HG02610 (cell line): ENCODE measurements around the gene ANKMY1.

ENCODE experiments used
- ATAC-seq: cut with Tn5 transposase; IDR thresholded peaks from one replicate; pipeline ENCODE4 v1.9.1; 2021; ENCODE audit warnings: mild to moderate bottlenecking, moderate library complexity; ENCODE audit not compliant: unreplicated experiment

ANKMY1 gene

GRCh38 chr2:240581811-240582210 is 24.0 kb upstream of the ANKMY1 start:
- no peak for ATAC-seq

GRCh38 chr2:240579771-240580614 is 22.2 kb upstream of the ANKMY1 start:
- ATAC-seq = no peak

GRCh38 chr2:240579071-240579762 is 21.4 kb upstream of the ANKMY1 start:
- ATAC-seq = no peak

DNA sequence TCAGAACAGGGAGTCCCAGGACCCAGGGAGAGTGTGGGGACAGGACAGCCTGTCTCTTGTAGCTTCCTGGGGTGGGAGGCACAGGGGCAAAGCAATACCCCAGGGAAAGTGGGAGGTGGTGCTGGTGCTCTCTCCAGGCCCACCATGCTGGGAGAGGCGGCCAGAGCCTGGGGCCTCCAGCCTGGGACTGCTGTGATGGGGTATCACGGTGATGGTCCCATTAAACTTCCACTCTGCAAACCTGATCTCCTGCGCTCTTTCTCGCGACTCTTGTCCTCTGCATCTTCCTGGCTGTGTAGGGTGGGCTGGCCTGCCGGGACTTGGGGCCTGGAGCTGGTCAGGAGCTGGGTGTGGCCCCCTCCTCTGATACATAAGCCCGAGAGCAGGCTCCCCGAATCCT is 20.7 kb upstream of the ANKMY1 start:
- ATAC-seq = no peak

GRCh38 chr2:240578110-240578450 is 20.3 kb upstream of the ANKMY1 start:
- ATAC-seq = no peak

GRCh38 chr2:240577281-240578109 is 19.7 kb upstream of the ANKMY1 start:
- no peak for ATAC-seq

- no peak for ATAC-seq
Measured at GRCh38 chr2:240576436-240577205, 18.8 kb upstream of the ANKMY1 start.

- ATAC-seq = no peak
Measured at GRCh38 chr2:240576036-240576435, 18.2 kb upstream of the ANKMY1 start.

GRCh38 chr2:240575101-240575965 is 17.5 kb upstream of the ANKMY1 start:
- ATAC-seq = no peak

DNA sequence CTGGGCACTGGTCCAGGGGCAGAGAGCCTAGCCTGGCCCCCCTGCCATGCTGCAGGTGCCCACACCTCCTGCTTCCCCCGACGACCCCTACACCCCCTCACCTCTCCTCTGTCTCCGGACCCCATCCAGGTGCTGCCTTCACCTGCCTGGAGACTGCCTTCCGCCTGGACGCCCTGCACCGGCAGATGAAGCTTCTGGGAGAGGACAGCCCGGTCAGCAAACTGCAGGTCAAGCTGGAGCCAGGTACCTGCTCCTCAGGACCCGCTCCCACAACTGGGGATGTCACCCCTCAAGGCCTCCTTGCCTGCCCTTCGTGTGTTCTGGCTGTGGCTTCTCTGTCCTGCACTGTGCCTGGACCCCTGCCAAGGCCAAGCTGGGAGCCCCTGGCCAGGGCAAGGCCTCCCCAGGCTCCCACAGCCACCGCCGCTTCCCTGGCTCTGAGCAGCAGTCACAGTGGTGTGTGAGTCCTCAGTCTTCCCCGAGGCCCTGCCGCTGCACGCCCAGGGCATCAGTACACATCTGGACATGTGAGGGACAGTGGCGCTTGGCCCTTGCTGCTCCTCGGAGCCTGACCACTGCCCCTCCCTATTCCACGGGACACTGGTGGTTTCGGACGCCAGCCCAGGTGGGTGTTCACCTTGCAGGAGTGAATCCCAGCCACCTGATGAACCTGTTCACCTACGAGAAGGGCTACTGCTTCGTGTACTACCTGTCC is 16.8 kb upstream of the ANKMY1 start:
- no peak for ATAC-seq

DNA sequence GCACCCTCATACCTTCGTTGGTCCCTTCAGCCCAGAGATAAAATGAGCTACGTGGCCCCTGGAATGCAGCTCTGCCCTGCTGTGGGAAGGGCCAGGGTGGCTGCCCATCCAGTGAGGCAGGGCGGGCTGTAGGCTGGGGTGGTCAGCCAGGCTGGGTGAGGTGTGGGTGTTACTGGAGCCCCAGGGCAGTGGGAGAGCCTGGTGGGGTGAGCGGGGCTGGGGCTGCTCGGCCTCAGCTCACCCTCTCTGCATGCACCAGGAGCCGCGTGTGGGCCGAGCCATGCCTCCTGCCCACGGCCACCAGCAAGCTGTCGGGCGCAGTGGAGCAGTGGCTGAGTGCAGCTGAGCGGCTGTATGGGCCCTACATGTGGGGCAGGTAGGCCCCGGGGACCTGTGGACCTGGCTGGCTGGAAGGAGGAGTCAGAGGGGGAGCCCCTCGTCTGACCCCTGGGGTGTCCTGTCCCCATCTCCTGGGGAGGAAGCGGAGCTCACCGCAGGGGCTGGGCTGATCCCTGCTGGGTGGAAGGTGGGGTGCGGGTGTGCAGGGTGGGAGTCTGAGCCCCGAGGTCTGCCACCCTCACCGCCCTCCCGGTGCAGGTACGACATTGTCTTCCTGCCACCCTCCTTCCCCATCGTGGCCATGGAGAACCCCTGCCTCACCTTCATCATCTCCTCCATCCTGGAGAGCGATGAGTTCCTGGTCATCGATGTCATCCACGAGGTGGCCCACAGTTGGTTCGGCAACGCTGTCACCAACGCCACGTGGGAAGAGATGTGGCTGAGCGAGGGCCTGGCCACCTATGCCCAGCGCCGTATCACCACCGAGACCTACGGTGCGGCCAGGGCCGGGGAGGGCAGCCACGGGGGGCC is 16.0 kb upstream of the ANKMY1 start:
- no peak for ATAC-seq

GRCh38 chr2:240573071-240573515 is 15.3 kb upstream of the ANKMY1 start:
- no peak for ATAC-seq

DNA sequence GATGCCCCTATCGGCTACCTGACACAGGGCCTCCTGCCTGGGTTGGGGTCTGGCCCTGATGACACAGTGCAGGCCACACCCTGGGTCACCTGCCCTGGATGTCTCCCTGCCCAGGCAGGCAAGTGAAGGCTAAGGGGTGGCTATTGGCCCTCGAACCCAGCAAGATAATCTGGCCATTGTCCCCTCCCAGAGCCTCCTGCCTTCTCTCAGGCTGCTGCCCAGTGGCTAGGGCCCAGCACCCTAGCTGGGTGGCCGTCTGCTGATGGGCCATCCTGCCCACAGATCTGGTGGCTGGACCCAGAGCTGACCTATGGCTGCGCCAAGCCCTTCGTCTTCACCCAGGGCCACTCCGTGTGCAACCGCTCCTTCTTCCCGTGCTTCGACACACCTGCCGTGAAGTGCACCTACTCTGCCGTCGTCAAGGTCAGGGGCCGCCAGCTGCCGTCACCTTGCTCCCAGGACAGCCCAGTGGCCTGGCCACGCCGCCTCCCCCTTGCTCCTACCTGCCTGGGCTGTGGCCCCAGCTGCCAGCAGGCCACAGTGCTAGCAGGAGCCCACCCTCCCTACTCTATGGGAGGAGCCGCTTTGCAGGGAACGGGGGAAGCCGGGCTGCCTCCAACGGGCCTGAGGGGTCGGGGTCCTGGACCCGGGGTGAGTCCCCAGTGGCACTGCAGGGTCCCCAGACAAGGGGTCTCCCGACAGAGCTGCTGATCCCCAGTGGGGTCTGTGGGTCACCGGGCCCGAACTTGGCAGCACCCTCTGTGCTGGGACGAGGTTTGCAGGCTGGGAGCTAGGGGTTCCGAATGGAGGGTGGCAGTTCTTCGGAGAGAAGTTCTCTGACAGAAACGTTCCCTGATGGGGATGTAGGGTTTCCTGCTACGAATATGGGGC is 14.6 kb upstream of the ANKMY1 start:
- ATAC-seq = no peak

DNA sequence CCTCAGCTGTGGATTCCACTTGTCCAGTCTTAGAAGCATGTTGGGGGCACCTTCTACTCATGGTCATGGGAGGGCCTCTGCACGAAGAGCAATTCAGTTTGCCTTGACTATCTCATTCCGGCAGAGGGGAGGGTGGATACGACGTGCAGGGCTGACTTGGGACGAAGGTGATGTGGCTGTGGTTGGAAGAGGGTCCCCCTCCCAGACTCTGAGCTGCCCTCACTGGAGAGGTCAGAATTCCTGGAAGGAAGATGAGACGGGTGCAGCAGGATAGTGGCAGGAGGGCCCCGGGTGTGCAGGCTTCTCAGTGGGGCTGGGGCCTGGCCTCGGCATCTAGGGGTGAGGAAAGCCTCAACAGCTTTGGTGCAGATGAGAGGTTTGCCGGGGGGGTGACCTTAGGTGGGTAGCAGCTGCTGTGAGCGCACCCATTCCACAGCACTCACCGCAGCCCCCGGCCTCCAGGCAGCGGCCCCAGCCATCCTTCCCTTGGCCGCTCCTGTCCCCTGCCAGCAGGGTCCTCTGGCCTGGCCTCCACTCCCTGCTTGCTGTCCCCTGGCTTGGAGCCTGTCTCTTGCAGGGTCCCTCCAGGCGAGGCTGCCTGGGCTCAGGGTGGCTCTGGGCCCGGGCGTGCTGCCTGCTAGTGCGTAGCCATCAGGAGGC is 13.7 kb upstream of the ANKMY1 start:
- no peak for ATAC-seq

- ATAC-seq = no peak
Measured at GRCh38 chr2:240570531-240571313, 12.9 kb upstream of the ANKMY1 start.

GRCh38 chr2:240569998-240570530 is 12.3 kb upstream of the ANKMY1 start:
- no peak for ATAC-seq
